Hepatocyte (in vitro differentiated cells): ENCODE results near the gene EVL. TPM values are rescaled to one million over a fixed set of nuclear protein-coding genes. Genes with fewer than 3 reads are reported as not detected.

ENCODE experiments used
- DNase-seq: peaks from one replicate; pipeline ENCODE4 v3.0.0-alpha.2; 2016; ENCODE audit warnings: low spot score
- H2AFZ ChIP-seq: fragments of 200-600 bp; sonication (generic); 2 replicates; pipeline ENCODE4 v1.6.0; 2016; ENCODE audit warnings: antibody characterized with exemption, mild to moderate bottlenecking
- H3K27ac ChIP-seq: fragments of 200-600 bp; sonication (generic); 2 replicates; pipeline ENCODE4 v1.5.1; 2016; ENCODE audit warnings: mild to moderate bottlenecking
- H3K27me3 ChIP-seq: fragments of 200-600 bp; sonication (generic); 2 replicates; pipeline ENCODE4 v1.6.1; 2016
- H3K36me3 ChIP-seq: fragments of 200-600 bp; sonication (generic); replicated peaks from 2 replicates; pipeline ENCODE4 v1.5.1; 2016; ENCODE audit warnings: low read depth; ENCODE audit not compliant: insufficient read depth
- H3K4me1 ChIP-seq: fragments of 200-600 bp; sonication (generic); 2 replicates; pipeline ENCODE4 v1.5.1; 2016; ENCODE audit warnings: mild to moderate bottlenecking, moderate library complexity; ENCODE audit not compliant: insufficient read depth
- H3K4me2 ChIP-seq: fragments of 200-600 bp; sonication (generic); 2 replicates; pipeline ENCODE4 v1.6.0; 2016
- H3K4me3 ChIP-seq: fragments of 200-600 bp; sonication (generic); 2 replicates; pipeline ENCODE4 v1.5.1; 2016; ENCODE audit warnings: mild to moderate bottlenecking
- H3K79me2 ChIP-seq: fragments of 200-600 bp; sonication (generic); 2 replicates; pipeline ENCODE4 v1.6.0; 2017; ENCODE audit warnings: mild to moderate bottlenecking
- H3K9me2 ChIP-seq: fragments of 200-600 bp; sonication (generic); replicated peaks from 2 replicates; pipeline ENCODE4 v1.6.0; 2017; ENCODE audit warnings: mild to moderate bottlenecking; ENCODE audit not compliant: insufficient read depth
- H3K9me3 ChIP-seq: fragments of 200-600 bp; sonication (generic); 2 replicates; pipeline ENCODE4 v1.5.1; 2016; ENCODE audit warnings: low read depth, mild to moderate bottlenecking
- H4K20me1 ChIP-seq: fragments of 200-600 bp; sonication (generic); 2 replicates; pipeline ENCODE4 v1.6.0; 2016; ENCODE audit warnings: mild to moderate bottlenecking; ENCODE audit not compliant: insufficient read depth, poor library complexity, severe bottlenecking
- CTCF ChIP-seq: fragments of 200-600 bp; sonication (generic); IDR thresholded peaks from 2 replicates; pipeline ENCODE4 v1.5.1; 2016; ENCODE audit warnings: antibody characterized with exemption, mild to moderate bottlenecking; ENCODE audit not compliant: poor library complexity
- EZH2 ChIP-seq: fragments of 200-600 bp; sonication (generic); IDR thresholded peaks from 2 replicates; pipeline ENCODE4 v1.6.1; 2016; ENCODE audit warnings: antibody characterized with exemption, mild to moderate bottlenecking, borderline replicate concordance
- EZH2phosphoT487 ChIP-seq: fragments of 200-600 bp; sonication (generic); IDR thresholded peaks from one replicate; pipeline ENCODE4 v1.6.1; 2018; ENCODE audit warnings: antibody characterized with exemption, mild to moderate bottlenecking, low read depth, moderate library complexity; ENCODE audit not compliant: unreplicated experiment, severe bottlenecking
- WGBS: methylation state at CpG from one replicate; pipeline ENCODE4 v1.1.6; 2016; ENCODE audit warnings: low lambda C conversion rate; ENCODE audit errors: missing lambda C conversion rate; 5-methylcytosine and 5-hydroxymethylcytosine counted together
- polyA plus RNA-seq: library from polyadenylated mRNA; unstranded; fragments of >200 nt; fragmentation: Nextera tagmentation; extraction: Ambion mirVana; gene quantifications from 2 replicates; pipeline ENCODE4 v1.2.1, GENCODE V29; 2016
- total RNA-seq: library from RNA; depleted of rRNA; stranded (reverse); fragments of >200 nt; gene quantifications from 2 replicates; pipeline ENCODE4 v1.2.3, GENCODE V29; 2014

The EVL gene
- total and polyA plus RNA-seq, 2 experiments from 2014 or later = 60.5 to 77.2 TPM

GRCh38 chr14:100140452-100141078, 75.3 kb downstream of the EVL start:
- no peaks in the 10 kb centered on the region for H3K9me3 ChIP-seq
- no peaks in the 10 kb centered on the region for H3K36me3 ChIP-seq
- H3K4me1 ChIP-seq = peaks cover 43% of the 10 kb centered on the region
- 42% methylated on average over 16 of the region's 16 CpGs for WGBS
- no peak overlapping the region for H2AFZ ChIP-seq
- peak; percentile 81 for DNase-seq
- H3K4me2 ChIP-seq = peak overlapping the region; percentile 28
- H3K27ac ChIP-seq = peak overlapping the region; percentile 90
- no peaks in the 10 kb centered on the region for H3K27me3 ChIP-seq
- no peak for TF ChIP-seq EZH2
- TF ChIP-seq CTCF = peak; percentile 36
- no peaks in the 10 kb centered on the region for H3K79me2 ChIP-seq
- H3K4me3 ChIP-seq = no peak overlapping the region
- no peaks in the 10 kb centered on the region for H4K20me1 ChIP-seq
- H3K9me2 ChIP-seq = no peaks in the 10 kb centered on the region

- Histone ChIP-seq H3K9me3 (no peaks in the 10 kb centered on the region), H3K27me3 (no peaks in the 10 kb centered on the region), H3K4me3 (no peak overlapping the region), H3K36me3 (no peaks in the 10 kb centered on the region), H3K79me2 (no peaks in the 10 kb centered on the region), H3K27ac (peak overlapping the region; percentile 90), H3K9me2 (no peaks in the 10 kb centered on the region), H4K20me1 (no peaks in the 10 kb centered on the region), H3K4me1 (peaks cover 49% of the 10 kb centered on the region), H3K4me2 (peak overlapping the region; percentile 28), H2AFZ (no peak overlapping the region)
- DNase-seq = no peak
- 89% methylated on average over 7 of the region's 7 CpGs for WGBS
- TF ChIP-seq CTCF = no peak
- TF ChIP-seq EZH2 = no peak
- no peak for TF ChIP-seq EZH2phosphoT487
Measured at GRCh38 chr14:100141098-100141497, 75.9 kb downstream of the EVL start.

GRCh38 chr14:100142073-100143040, 77.1 kb downstream of the EVL start:
- Histone ChIP-seq H3K79me2 (no peaks in the 10 kb centered on the region), H3K9me2 (no peaks in the 10 kb centered on the region), H3K36me3 (no peaks in the 10 kb centered on the region), H3K9me3 (no peaks in the 10 kb centered on the region), H3K4me2 (peak overlapping the region; percentile 59), H3K27ac (peak overlapping the region; percentile 90), H3K4me3 (no peak overlapping the region), H4K20me1 (no peaks in the 10 kb centered on the region), H3K4me1 (peaks cover 55% of the 10 kb centered on the region), H2AFZ (no peak overlapping the region), H3K27me3 (no peaks in the 10 kb centered on the region)
- TF ChIP-seq EZH2 (no peak), EZH2phosphoT487 (no peak), CTCF (no peak)
- 58% methylated on average over 14 of the region's 14 CpGs for WGBS
- DNase-seq = peak; percentile 64
